NCI-H1048 (cell line): Measurements from ENCODE around the gene TTC7B.

ENCODE experiments used
- DNase-seq: peaks from one replicate; lab custom pipeline; 2025; lab: John Stamatoyannopoulos, UW

TTC7B gene

DNA sequence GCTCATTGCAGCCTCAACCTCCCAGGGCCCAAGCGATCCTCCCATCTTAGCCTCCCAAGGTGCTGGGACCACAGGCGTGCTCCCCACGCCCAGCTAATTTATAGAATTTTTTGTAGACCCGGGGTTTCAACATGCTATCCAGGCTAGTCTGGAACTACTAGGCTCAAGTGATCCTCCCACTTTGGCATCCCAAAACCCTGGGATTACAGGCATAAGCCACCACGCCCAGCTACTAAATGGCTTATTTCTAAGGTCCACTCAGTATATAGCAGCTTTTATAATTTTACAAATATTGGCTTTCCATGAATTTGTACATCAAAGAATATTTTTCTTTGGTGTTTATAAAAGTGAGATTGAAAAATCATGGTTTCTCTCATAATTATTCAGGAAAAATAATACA, 167.8 kb downstream of the TTC7B start:
- no peak for DNase-seq

GRCh38 chr14:90647473-90648005, 168.7 kb downstream of the TTC7B start:
- no peak for DNase-seq

DNA sequence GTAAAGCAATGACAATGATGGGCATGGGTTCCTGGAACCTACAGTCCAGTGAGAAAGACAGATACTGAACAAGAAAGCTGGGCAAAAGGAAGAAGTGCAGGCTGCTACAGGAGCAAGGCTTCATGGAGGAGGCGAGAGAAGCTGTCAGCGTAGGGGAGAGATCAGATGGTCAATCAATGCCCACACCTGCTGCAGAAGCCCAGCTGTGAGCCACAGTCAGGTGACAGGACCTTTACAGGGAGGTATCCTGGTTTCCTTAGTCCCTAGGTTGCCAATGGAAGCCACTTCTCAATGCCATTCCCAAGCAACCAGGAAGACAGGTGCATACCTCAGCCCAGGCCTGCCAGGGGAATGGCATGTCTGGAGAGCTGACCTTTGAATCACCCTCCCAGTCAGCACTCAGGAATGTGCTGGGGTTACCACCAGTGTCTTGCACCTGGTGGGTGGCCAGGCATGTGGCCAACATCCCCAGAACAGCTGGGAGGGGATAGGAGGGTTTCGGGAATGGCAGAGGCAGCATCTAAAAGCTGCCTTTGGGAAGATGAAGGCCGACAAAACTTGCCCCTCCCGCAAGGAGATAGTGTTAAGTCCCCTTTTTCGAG, 170.3 kb downstream of the TTC7B start:
- no peak for DNase-seq

DNA sequence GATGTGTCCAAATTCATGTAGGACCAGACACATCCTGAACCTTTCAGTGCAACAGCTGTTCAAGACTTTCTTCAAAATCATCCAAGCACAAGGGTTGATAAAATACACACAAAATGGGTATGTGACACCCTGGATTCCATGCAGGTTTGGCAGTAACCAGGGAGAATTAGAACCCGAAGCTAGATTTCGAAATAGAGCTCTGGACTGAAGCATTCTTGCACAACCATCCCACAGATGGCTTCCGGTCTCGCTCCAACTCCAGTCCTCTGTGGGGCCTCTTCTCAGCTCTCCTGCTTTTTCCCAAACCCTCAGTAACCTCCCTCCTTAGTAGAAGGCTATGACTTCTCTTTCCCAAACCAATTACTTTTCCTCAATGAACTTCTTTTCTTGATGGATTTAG, 171.3 kb downstream of the TTC7B start:
- DNase-seq = no peak

DNA sequence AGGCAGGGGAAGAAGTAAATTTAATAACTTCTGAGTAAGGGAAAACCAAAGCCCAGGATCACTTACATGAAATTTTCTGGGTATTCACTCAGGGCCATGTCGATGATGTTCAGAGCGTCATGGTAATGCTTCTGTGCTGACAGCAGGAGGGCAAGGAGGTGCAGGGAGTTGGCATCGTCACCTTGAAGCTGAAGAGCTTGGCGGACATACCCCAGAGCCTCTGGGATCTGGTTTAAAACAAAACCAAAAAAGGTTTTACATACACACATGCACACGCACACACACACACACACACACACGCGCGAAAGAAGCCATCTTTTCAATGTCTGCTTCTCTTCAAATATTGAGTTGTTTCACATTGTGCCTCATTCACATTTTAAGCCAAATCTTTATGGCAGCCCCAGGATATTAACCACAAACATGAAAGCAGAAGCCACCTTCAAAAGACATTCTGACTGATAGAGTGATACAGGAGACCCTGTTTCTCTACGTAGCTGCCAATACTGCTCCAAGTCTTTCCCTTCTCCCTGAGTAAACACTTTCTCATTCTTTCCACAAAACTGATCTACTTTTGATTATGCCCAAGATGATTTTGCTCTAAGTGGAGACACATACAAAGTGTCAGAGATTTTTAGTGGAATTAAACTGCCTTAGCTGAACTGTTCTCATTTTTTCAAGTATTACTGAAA, 172.1 kb downstream of the TTC7B start:
- no peak for DNase-seq

DNA sequence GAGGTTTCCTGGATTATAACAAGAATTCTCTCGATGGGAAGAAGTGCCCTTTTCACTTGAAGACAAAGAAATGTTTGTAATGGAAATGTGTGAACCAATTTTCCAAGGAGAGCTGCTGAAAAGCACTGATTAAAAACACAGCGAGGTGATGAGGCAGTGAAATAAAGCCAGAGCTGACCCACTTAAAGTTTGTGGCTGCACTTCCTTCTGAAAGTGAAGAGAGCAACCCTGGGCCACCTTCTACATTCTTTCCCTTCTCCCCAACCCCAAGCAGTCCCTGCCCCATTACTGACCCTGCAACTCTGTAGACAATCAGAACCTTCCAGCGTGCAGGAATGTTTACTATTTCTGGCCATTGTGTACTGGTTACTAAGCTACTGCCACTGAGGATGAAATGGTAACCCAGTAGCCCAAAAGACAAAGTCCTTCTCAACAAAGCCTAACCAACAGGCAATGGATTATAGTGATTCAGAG, 173.9 kb downstream of the TTC7B start:
- DNase-seq = no peak

- no peak for DNase-seq
Observed at GRCh38 chr14:90641615-90642243, 174.5 kb downstream of the TTC7B start.

GRCh38 chr14:90641168-90641567, 175.1 kb downstream of the TTC7B start:
- no peak for DNase-seq

GRCh38 chr14:90639641-90640040, 176.6 kb downstream of the TTC7B start:
- no peak for DNase-seq

GRCh38 chr14:90632871-90633270, 183.4 kb downstream of the TTC7B start:
- no peak for DNase-seq

- no peak for DNase-seq
Observed at GRCh38 chr14:90632451-90632850, 183.8 kb downstream of the TTC7B start.

DNA sequence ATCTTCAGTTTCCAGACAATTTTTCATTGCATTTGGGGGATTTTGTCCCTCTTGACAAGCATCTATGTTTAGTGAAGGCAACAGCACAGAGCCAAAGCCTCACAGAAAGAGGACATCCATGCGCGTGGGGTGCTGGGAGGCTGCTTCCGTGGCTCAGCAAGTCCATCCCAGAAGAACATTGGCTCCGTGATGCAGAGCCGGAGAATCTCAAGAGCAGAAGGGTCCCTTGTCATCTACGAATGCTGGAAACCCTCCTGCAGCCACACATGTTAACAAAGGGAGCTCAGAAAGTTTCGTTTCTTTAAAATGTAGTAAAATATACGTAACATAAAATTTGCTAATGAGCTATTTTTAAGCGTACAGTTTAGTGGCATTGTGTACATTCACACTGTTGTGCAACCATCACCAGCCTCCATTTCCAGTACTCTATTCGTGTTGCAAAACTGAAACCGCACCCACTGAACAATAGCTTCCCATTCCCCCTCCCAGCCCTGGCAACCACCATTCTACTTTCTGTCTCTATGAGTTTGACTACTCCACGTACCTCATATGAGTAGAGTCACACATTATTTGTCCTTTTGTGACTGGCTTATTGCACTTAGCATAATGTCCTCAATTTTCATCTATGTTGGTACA, 185.9 kb downstream of the TTC7B start:
- no peak for DNase-seq

DNA sequence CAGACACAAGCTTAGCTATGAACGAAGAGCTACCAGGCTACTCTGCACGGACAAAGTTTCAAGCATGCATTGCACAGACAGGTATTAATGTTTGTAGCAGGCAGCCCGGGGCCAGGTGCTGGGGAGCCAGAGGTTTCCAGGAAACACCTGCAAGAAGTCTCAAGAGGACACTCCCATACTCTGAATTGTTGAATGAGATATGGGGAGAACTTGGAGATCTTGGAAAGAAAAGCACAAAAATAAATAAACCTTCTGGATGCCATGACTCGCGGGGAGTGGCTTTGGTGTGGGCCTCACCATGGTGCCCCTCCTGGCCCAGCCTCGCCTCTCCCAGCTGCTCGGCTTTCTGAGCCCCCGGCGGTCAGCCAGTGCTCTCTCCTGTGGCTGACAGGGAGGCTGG, 186.8 kb downstream of the TTC7B start:
- no peak for DNase-seq

DNA sequence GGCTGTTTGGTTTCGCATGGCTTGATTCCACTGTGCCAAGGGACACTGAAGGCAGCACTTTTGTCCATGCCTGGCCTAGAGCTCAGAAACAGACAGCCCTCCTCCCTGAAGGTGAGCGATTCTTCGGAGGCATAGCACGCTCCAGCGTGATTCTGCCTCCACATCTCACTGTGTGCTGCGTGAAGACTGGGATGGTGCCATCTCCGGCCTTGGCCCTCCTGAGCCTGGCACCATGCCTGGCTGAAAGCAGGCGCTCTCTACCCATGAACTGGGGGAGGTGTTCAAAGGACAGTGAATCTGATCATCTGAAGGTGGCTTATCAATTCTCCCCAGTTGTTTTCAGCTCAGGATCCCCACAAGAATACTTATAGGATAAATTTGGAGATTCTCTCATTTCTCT, 187.4 kb downstream of the TTC7B start:
- DNase-seq = no peak

DNA sequence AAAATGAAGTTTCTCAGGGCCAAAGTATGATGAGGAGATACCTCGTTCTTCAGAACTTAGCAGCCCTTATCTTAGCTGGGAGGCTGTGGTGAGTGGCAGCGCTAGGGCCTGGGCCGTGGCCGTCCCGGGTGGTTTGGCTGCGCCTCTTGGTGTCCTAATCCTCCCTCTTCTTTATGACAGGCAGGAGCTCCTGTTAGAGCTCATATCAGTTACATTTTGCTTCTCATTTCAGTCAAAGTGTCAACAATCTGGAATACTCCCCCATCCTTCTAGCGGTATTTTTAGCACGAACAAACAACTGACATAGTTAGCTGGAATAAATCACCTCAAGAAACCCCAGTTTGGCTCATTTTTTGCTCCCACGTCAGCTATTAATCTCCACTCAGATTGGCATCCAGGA, 188.8 kb downstream of the TTC7B start:
- DNase-seq = no peak

- no peak for DNase-seq
Observed at GRCh38 chr14:90626550-90626949, 189.7 kb downstream of the TTC7B start.

GRCh38 chr14:90625445-90625844, 190.8 kb downstream of the TTC7B start:
- DNase-seq = no peak

DNA sequence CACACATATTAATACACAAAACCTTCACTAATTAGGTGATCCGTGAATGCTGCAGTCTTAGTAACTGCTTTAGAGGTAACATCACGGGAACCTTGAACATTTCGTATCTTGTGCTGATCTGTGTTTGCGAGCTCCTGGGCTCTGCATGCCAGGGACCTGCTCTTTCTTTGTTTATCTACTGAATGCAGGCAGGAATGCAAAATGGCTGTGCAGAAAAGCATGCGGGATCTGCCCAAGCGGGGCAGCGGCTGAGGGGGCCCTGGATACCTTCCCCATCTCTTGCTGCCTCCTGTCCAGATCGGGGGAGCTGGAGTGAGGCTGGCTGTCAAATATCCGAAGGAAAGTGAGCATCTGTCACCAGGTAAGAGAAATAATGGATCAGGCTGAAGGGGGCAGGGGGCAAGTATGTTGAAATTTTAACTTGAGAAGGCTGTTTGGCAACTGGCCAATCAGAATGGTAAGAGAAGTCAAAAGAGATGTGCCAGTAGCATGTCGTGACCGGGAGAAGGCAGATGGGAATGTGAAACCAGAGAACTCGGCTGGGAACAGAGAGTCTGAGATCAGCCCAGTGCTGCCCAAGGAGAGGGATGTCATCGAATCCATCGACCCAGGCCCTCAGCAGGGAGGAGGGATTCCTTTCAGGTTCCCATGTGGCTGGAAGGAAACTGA, 191.4 kb downstream of the TTC7B start:
- no peak for DNase-seq

GRCh38 chr14:90624227-90624626, 192.0 kb downstream of the TTC7B start:
- DNase-seq = no peak

- no peak for DNase-seq
Observed at GRCh38 chr14:90621201-90621600, 195.0 kb downstream of the TTC7B start.

- DNase-seq = no peak
Observed at GRCh38 chr14:90620568-90621077, 195.6 kb downstream of the TTC7B start.

DNA sequence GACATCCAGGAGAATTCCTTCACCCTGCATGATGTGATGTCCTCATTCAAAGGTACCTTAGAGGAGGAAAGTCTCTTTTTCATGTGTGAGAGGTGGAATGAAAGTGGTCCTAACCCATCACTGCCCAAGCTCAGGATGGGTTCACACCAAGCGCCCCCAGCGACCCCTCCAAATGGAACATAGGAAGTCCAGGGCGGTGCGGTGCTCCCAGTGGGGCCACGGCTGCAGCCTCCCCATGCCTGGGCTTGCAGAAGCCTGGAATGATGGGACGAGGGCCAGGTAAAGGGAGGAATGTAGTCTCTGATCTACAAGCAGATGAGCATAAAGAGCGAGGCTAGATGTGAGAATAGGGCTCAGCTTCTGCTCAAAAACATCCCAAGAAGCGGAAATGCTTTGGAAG, 196.3 kb downstream of the TTC7B start:
- no peak for DNase-seq
